K562 (cell line): Measurements from ENCODE around the gene MRPL54. TPM values are rescaled to one million over a fixed set of nuclear protein-coding genes. Genes with fewer than 3 reads are reported as not detected.
A peak's percentile ranks its signal among the peaks of the same experiment; 100 is the strongest.

ENCODE experiments used
- BCL6 ChIP-seq: fragments of 250-450 bp; sonication (Bioruptor Pico); IDR thresholded peaks from 2 replicates; pipeline ENCODE4 v1.4.0; 2020
- CEBPG ChIP-seq, 3 experiments: fragments of 200-800 bp in 1 of 3; sonication (Bioruptor generic) in 1 of 3; sonication (generic) in 1 of 3; formaldehyde crosslinking in 1 of 3; IDR thresholded peaks in 2 of 3; conservative IDR thresholded peaks in 1 of 3; 2 replicates each; pipeline versions ENCODE4 v1.6.1 to v1.8.0; 2016 to 2022; ENCODE audit warnings: missing compliant biosample characterization in 2 of 3, missing genetic modification characterization in 2 of 3, mild to moderate bottlenecking in 1 of 3, missing genetic modification reagents in 1 of 3
- CHD1 ChIP-seq: fragments of 200-600 bp; sonication (generic); IDR thresholded peaks from one replicate; pipeline ENCODE4 v1.6.1; 2012; ENCODE audit warnings: mild to moderate bottlenecking, moderate library complexity, low read length, inconsistent platforms
- E2F1 ChIP-seq: sonication (generic); formaldehyde crosslinking; IDR thresholded peaks from 2 replicates; pipeline ENCODE4 v1.8.1; 2023; ENCODE audit warnings: mild to moderate bottlenecking, missing genetic modification reagents, moderate library complexity
- E2F3 ChIP-seq: fragments of 250-450 bp; sonication (Bioruptor Pico); IDR thresholded peaks from 2 replicates; pipeline ENCODE4 v1.4.0; 2020; ENCODE audit warnings: mild to moderate bottlenecking
- EHMT2 ChIP-seq: fragments of 450-650 bp; IDR thresholded peaks from 2 replicates; pipeline ENCODE4 v1.6.1; 2018; ENCODE audit warnings: antibody characterized with exemption
- ELF2 ChIP-seq: fragments of 250-450 bp; sonication (Bioruptor Pico); IDR thresholded peaks from 2 replicates; pipeline ENCODE4 v1.5.0; 2021; ENCODE audit warnings: mild to moderate bottlenecking
- EP300 ChIP-seq: IDR thresholded peaks from 2 replicates; pipeline ENCODE4 v1.6.1; 2012; ENCODE audit warnings: low read length, improper control_type of control experiment
- HDAC8 ChIP-seq: fragments of 450-650 bp; IDR thresholded peaks from 2 replicates; pipeline ENCODE4 v1.6.1; 2016; ENCODE audit warnings: mild to moderate bottlenecking, missing genetic modification characterization, moderate library complexity, missing compliant biosample characterization
- IFI16 ChIP-seq: fragments of 250-450 bp; sonication (Bioruptor Pico); IDR thresholded peaks from 2 replicates; pipeline ENCODE4 v2.1.2; 2022; ENCODE audit warnings: mild to moderate bottlenecking, inconsistent platforms
- KLF1 ChIP-seq: fragments of 450-650 bp; IDR thresholded peaks from 2 replicates; pipeline ENCODE4 v1.6.1; 2016; ENCODE audit warnings: missing genetic modification characterization, missing compliant biosample characterization
- MEIS2 ChIP-seq: fragments of 450-650 bp; IDR thresholded peaks from 2 replicates; pipeline ENCODE4 v1.6.1; 2014; ENCODE audit warnings: mild to moderate bottlenecking; ENCODE audit not compliant: partially characterized antibody
- NCOR1 ChIP-seq: fragments of 450-650 bp; IDR thresholded peaks from 2 replicates; pipeline ENCODE4 v1.6.1; 2016; ENCODE audit warnings: mild to moderate bottlenecking, moderate library complexity
- NFE2L1 ChIP-seq: fragments of 450-650 bp; IDR thresholded peaks from 2 replicates; pipeline ENCODE4 v1.6.1; 2016; ENCODE audit warnings: missing genetic modification characterization, low read depth, mild to moderate bottlenecking, missing compliant biosample characterization, moderate library complexity, borderline replicate concordance
- NKRF ChIP-seq: fragments of 450-650 bp; IDR thresholded peaks from 2 replicates; pipeline ENCODE4 v1.6.1; 2016; ENCODE audit warnings: borderline replicate concordance
- PURB ChIP-seq: sonication (generic); formaldehyde crosslinking; IDR thresholded peaks from 2 replicates; pipeline ENCODE4 v1.9.0; 2021; ENCODE audit warnings: low read depth, mild to moderate bottlenecking, missing genetic modification reagents
- THRA ChIP-seq: fragments of 450-650 bp; IDR thresholded peaks from 2 replicates; pipeline ENCODE4 v1.6.1; 2017; ENCODE audit warnings: mild to moderate bottlenecking, moderate library complexity
- THRAP3 ChIP-seq: fragments of 450-650 bp; IDR thresholded peaks from 2 replicates; pipeline ENCODE4 v1.6.1; 2016; ENCODE audit warnings: mild to moderate bottlenecking, inconsistent platforms, borderline replicate concordance
- ZC3H8 ChIP-seq: fragments of 450-650 bp; IDR thresholded peaks from 2 replicates; pipeline ENCODE4 v1.6.1; 2017
- ZNF23 ChIP-seq: fragments of 250-450 bp; sonication (Bioruptor Pico); IDR thresholded peaks from 2 replicates; pipeline ENCODE4 v1.4.0; 2020; ENCODE audit warnings: mild to moderate bottlenecking
- ZNF282 ChIP-seq: sonication (generic); formaldehyde crosslinking; IDR thresholded peaks from 2 replicates; pipeline ENCODE4 v1.8.1; 2023; ENCODE audit warnings: missing genetic modification reagents
- ZNF507 ChIP-seq: conservative IDR thresholded peaks from 2 replicates; pipeline ENCODE4 v1.6.1; 2017; ENCODE audit warnings: missing genetic modification characterization, missing compliant biosample characterization
- ZNF76 ChIP-seq: fragments of 250-450 bp; sonication (Bioruptor Pico); IDR thresholded peaks from 2 replicates; pipeline ENCODE4 v1.4.0; 2020; ENCODE audit warnings: mild to moderate bottlenecking, moderate library complexity, borderline replicate concordance
- ZNF830 ChIP-seq: fragments of 250-450 bp; sonication (Bioruptor Pico); IDR thresholded peaks from 2 replicates; pipeline ENCODE4 v1.5.0; 2021; ENCODE audit warnings: mild to moderate bottlenecking
- polyA plus RNA-seq, 8 experiments: library from polyadenylated mRNA; depleted of rRNA in 4 of 8; stranded (reverse) in 5 of 8; unstranded in 3 of 8; fragments of >200 nt; fragmentation: Nextera tagmentation in 2 of 8; fragmentation: Illumina TruSeq in 1 of 8; extraction: Ambion mirVana in 2 of 8; extraction: Trizol in 1 of 8; gene quantifications; 2 replicates each; pipeline versions ENCODE4 v1.2.1 to v1.2.3, GENCODE V29; 2011 to 2014; ENCODE audit warnings: inconsistent platforms in 1 of 8, missing spikeins in 1 of 8
- total RNA-seq, 7 experiments: library from RNA; depleted of rRNA in 6 of 7; stranded (reverse); fragments of >200 nt in 6 of 7; fragmentation: Illumina TruSeq in 2 of 7; extraction: Trizol in 2 of 7; gene quantifications; 2 replicates each; pipeline versions ENCODE4 v1.2.1 to v1.2.3, GENCODE V29; 2011 to 2021; ENCODE audit warnings: low replicate concordance in 1 of 7
- TF ChIP-seq, protein P1 (sequence below): fragments of 250-450 bp; sonication (Bioruptor Pico); IDR thresholded peaks from 2 replicates; pipeline ENCODE4 v1.8.0; 2021; ENCODE audit warnings: moderate library complexity, mild to moderate bottlenecking, inconsistent platforms
- TF ChIP-seq, protein P2 (sequence below): sonication (generic); formaldehyde crosslinking; IDR thresholded peaks from 2 replicates; pipeline ENCODE4 v1.8.0; 2022; ENCODE audit warnings: mild to moderate bottlenecking, missing genetic modification reagents

MRPL54 gene
- total and polyA plus RNA-seq, 9 of the 15 experiments (the other 6 are each of a cell fraction or from before 2014, with no cell fraction given) = 3.5 to 120 (median 56.9) TPM

- TF ChIP-seq E2F1 (CRISPR knock-in tag) (no peak), ELF2 (CRISPR knock-in tag) (no peak), CHD1 (no peak), KLF1 (tag) (no peak), ZNF76 (CRISPR knock-in tag) (no peak), NCOR1 (no peak), MEIS2 (peak; percentile 36), IFI16 (CRISPR knock-in tag) (no peak), CEBPG (CRISPR knock-in tag; IDR thresholded peaks at IDR 0.05) (no peak), CEBPG (tag; conservative IDR thresholded peaks at IDR 0.05 in 1 of 2, IDR thresholded peaks at IDR 0.05 in 1 of 2) (no peak), ZNF507 (tag) (no peak), THRA (no peak), BCL6 (CRISPR knock-in tag) (no peak), HDAC8 (tag) (no peak), E2F3 (CRISPR knock-in tag) (no peak), THRAP3 (no peak), PURB (CRISPR knock-in tag) (no peak), ZNF282 (CRISPR knock-in tag) (no peak), ZC3H8 (no peak), ZNF23 (CRISPR knock-in tag) (no peak), ZNF830 (CRISPR knock-in tag) (no peak), NFE2L1 (tag) (no peak), EP300 (no peak), EHMT2 (no peak), NKRF (no peak)
- TF ChIP-seq, protein P1, sequence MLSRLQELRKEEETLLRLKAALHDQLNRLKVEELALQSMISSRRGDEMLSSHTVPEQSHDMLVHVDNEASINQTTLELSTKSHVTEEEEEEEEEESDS = no peak
- TF ChIP-seq, protein P2, sequence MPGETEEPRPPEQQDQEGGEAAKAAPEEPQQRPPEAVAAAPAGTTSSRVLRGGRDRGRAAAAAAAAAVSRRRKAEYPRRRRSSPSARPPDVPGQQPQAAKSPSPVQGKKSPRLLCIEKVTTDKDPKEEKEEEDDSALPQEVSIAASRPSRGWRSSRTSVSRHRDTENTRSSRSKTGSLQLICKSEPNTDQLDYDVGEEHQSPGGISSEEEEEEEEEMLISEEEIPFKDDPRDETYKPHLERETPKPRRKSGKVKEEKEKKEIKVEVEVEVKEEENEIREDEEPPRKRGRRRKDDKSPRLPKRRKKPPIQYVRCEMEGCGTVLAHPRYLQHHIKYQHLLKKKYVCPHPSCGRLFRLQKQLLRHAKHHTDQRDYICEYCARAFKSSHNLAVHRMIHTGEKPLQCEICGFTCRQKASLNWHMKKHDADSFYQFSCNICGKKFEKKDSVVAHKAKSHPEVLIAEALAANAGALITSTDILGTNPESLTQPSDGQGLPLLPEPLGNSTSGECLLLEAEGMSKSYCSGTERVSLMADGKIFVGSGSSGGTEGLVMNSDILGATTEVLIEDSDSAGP (CRISPR knock-in tag) = no peak
Observed at GRCh38 chr19:3792114-3792513, 29.6 kb downstream of the MRPL54 start (continued).
